ENCODE measurements around the gene DTX2.
"Not testable (repeated sequence)": the region's sequence is repeated elsewhere in the genome, so short reads cannot be mapped to it uniquely, and the experiment has no call there.

The DTX2 gene

GRCh38 chr7:76507723-76508406 lies 46.4 kb downstream of the DTX2 start:
- Histone ChIP-seq H3K27ac (ENCODE audit: low read depth, low read length) (no peak overlapping the region), H3K36me3 (ENCODE audit: insufficient read depth, low read length) (peaks cover 17% of the 10 kb centered on the region; the same call in 1 of the 2 replicates), H3K9ac (ENCODE audit: low read depth, low read length) (no peak overlapping the region), H3K27me3 (ENCODE audit: insufficient read depth, low read length) (no peaks in the 10 kb centered on the region), H3K9me3 (ENCODE audit: insufficient read depth, low read depth, low read length) (no peaks in the 10 kb centered on the region), H3K4me3 (ENCODE audit: low read length) (no peak overlapping the region), H3K4me1 (ENCODE audit: insufficient read depth, low read length) (peaks cover 10% of the 10 kb centered on the region)
- WGBS = 86% methylated on average over 11 of the region's 11 CpGs

GRCh38 chr7:76509931-76510877 lies 48.7 kb downstream of the DTX2 start, which contains the start of gene UPK3B:
Gene UPK3B, plus strand, starts transcription at chr7:76510552. Its CDS starts 101 bp downstream, at chr7:76510653.
- Histone ChIP-seq H3K9me3 (ENCODE audit: insufficient read depth, low read depth, low read length) (no peaks in the 10 kb centered on the region), H3K36me3 (ENCODE audit: insufficient read depth, low read length) (peaks cover 14% of the 10 kb centered on the region; the same call in 1 of the 2 replicates), H3K27ac (ENCODE audit: low read depth, low read length) (peak within 1 kb of the TSS; percentile 79), H3K9ac (ENCODE audit: low read depth, low read length) (peak within 1 kb of the TSS; percentile 53; the same call in 1 of the 2 replicates), H3K27me3 (ENCODE audit: insufficient read depth, low read length) (no peaks in the 10 kb centered on the region), H3K4me3 (ENCODE audit: low read length) (no peak within 1 kb of the TSS), H3K4me1 (ENCODE audit: insufficient read depth, low read length) (peaks cover 10% of the 10 kb centered on the region)
- 52% methylated on average over 17 of the region's 20 CpGs for WGBS

- H3K36me3 ChIP-seq (ENCODE audit: insufficient read depth, low read length); H3K9ac ChIP-seq (ENCODE audit: low read depth, low read length); H3K4me3 ChIP-seq (ENCODE audit: low read length); H3K27me3 ChIP-seq (ENCODE audit: insufficient read depth, low read length); H3K9me3 ChIP-seq (ENCODE audit: insufficient read depth, low read depth, low read length); H3K27ac ChIP-seq (ENCODE audit: low read depth, low read length): not testable (repeated sequence)
- 84% methylated on average over 13 of the region's 24 CpGs for WGBS
- peaks cover 10% of the 10 kb centered on the region for H3K4me1 ChIP-seq (ENCODE audit: insufficient read depth, low read length)
Measured at GRCh38 chr7:76511200-76511910, 49.8 kb downstream of the DTX2 start.

- not testable (repeated sequence) for H3K27ac ChIP-seq (ENCODE audit: low read depth, low read length); H3K4me3 ChIP-seq (ENCODE audit: low read length); H3K36me3 ChIP-seq (ENCODE audit: insufficient read depth, low read length); H3K27me3 ChIP-seq (ENCODE audit: insufficient read depth, low read length); H3K9ac ChIP-seq (ENCODE audit: low read depth, low read length); H3K9me3 ChIP-seq (ENCODE audit: insufficient read depth, low read depth, low read length)
- 90% methylated on average over 2 of the region's 31 CpGs for WGBS
- peaks cover 10% of the 10 kb centered on the region for H3K4me1 ChIP-seq (ENCODE audit: insufficient read depth, low read length)
Measured at GRCh38 chr7:76511911-76512885, 50.7 kb downstream of the DTX2 start.

GRCh38 chr7:76512941-76513816 lies 51.7 kb downstream of the DTX2 start:
- Histone ChIP-seq H3K9ac (ENCODE audit: low read depth, low read length) (no peak overlapping the region), H3K36me3 (ENCODE audit: insufficient read depth, low read length) (no peaks in the 10 kb centered on the region), H3K4me3 (ENCODE audit: low read length) (no peak overlapping the region), H3K27ac (ENCODE audit: low read depth, low read length) (no peak overlapping the region), H3K27me3 (ENCODE audit: insufficient read depth, low read length) (no peaks in the 10 kb centered on the region), H3K9me3 (ENCODE audit: insufficient read depth, low read depth, low read length) (no peaks in the 10 kb centered on the region), H3K4me1 (ENCODE audit: insufficient read depth, low read length) (peaks cover 10% of the 10 kb centered on the region)
- 72% methylated on average over 21 of the region's 21 CpGs for WGBS

- H3K9ac ChIP-seq (ENCODE audit: low read depth, low read length) = no peak overlapping the region
- WGBS = 93% methylated on average over 29 of the region's 29 CpGs
- no peaks in the 10 kb centered on the region for H3K27me3 ChIP-seq (ENCODE audit: insufficient read depth, low read length)
- no peak overlapping the region for H3K4me3 ChIP-seq (ENCODE audit: low read length)
- H3K4me1 ChIP-seq (ENCODE audit: insufficient read depth, low read length) = peaks cover 10% of the 10 kb centered on the region
- H3K36me3 ChIP-seq (ENCODE audit: insufficient read depth, low read length) = no peaks in the 10 kb centered on the region
- no peaks in the 10 kb centered on the region for H3K9me3 ChIP-seq (ENCODE audit: insufficient read depth, low read depth, low read length)
- H3K27ac ChIP-seq (ENCODE audit: low read depth, low read length) = no peak overlapping the region
Measured at GRCh38 chr7:76513817-76514799, 52.6 kb downstream of the DTX2 start.

GRCh38 chr7:76514926-76515771 lies 53.6 kb downstream of the DTX2 start:
- WGBS = 91% methylated on average over 16 of the region's 16 CpGs
- Histone ChIP-seq H3K9me3 (ENCODE audit: insufficient read depth, low read depth, low read length) (no peaks in the 10 kb centered on the region), H3K36me3 (ENCODE audit: insufficient read depth, low read length) (no peaks in the 10 kb centered on the region), H3K9ac (ENCODE audit: low read depth, low read length) (no peak overlapping the region), H3K27me3 (ENCODE audit: insufficient read depth, low read length) (no peaks in the 10 kb centered on the region), H3K27ac (ENCODE audit: low read depth, low read length) (no peak overlapping the region), H3K4me1 (ENCODE audit: insufficient read depth, low read length) (peaks cover 5% of the 10 kb centered on the region), H3K4me3 (ENCODE audit: low read length) (no peak overlapping the region)

GRCh38 chr7:76515999-76516443 lies 54.5 kb downstream of the DTX2 start:
- WGBS = 20% methylated on average over 32 of the region's 32 CpGs
- H3K36me3 ChIP-seq (ENCODE audit: insufficient read depth, low read length) = no peaks in the 10 kb centered on the region
- H3K27me3 ChIP-seq (ENCODE audit: insufficient read depth, low read length) = no peaks in the 10 kb centered on the region
- no peaks in the 10 kb centered on the region for H3K4me1 ChIP-seq (ENCODE audit: insufficient read depth, low read length)
- no peak overlapping the region for H3K4me3 ChIP-seq (ENCODE audit: low read length)
- H3K27ac ChIP-seq (ENCODE audit: low read depth, low read length) = no peak overlapping the region
- no peaks in the 10 kb centered on the region for H3K9me3 ChIP-seq (ENCODE audit: insufficient read depth, low read depth, low read length)
- H3K9ac ChIP-seq (ENCODE audit: low read depth, low read length) = no peak overlapping the region
